GM12891 (cell line): Measurements from ENCODE around the gene ELK1. TPM values are rescaled to one million over a fixed set of nuclear protein-coding genes. Genes with fewer than 3 reads are reported as not detected.
"Not testable (repeated sequence)": the region's sequence is repeated elsewhere in the genome, so short reads cannot be mapped to it uniquely, and the experiment has no call there.

Experiments
- DNase-seq: peaks from one replicate; pipeline ENCODE4 v3.0.0; 2011; ENCODE audit warnings: low spot score; ENCODE audit not compliant: insufficient read length
- FAIRE-seq: peaks from 2 replicates; lab custom pipeline; 2011; peaks lifted over from hg19 to GRCh38; lab: Jason Lieb, UNC
- PAX5 ChIP-seq: IDR thresholded peaks from 2 replicates; pipeline ENCODE4 v1.6.1; 2011; ENCODE audit warnings: low read length, moderate library complexity, mild to moderate bottlenecking; ENCODE audit not compliant: insufficient read depth, severe bottlenecking
- POLR2A ChIP-seq: IDR thresholded peaks from 2 replicates; pipeline ENCODE4 v1.6.1; 2011; ENCODE audit warnings: low read depth, low read length, control low read depth
- POLR2AphosphoS5 ChIP-seq: IDR thresholded peaks from 2 replicates; pipeline ENCODE4 v1.6.1; 2011; ENCODE audit warnings: low read depth, low read length, control low read depth
- POU2F2 ChIP-seq: IDR thresholded peaks from 2 replicates; pipeline ENCODE4 v1.6.1; 2011; ENCODE audit warnings: low read depth, mild to moderate bottlenecking, control low read depth, low read length, moderate library complexity
- SPI1 ChIP-seq: IDR thresholded peaks from 2 replicates; pipeline ENCODE4 v1.6.1; 2011; ENCODE audit warnings: low read depth, low read length, control low read depth
- TAF1 ChIP-seq: IDR thresholded peaks from 2 replicates; pipeline ENCODE4 v1.6.1; 2011; ENCODE audit warnings: low read depth, low read length, control low read depth
- polyA plus RNA-seq: library from polyadenylated mRNA; unstranded; fragments of >200 nt; gene quantifications from one replicate; pipeline ENCODE4 v1.2.1, GENCODE V29; 2012; ENCODE audit warnings: low read depth, missing spikeins, inconsistent platforms; ENCODE audit not compliant: missing spikeins

ELK1 gene
- polyA plus RNA-seq = 51.7 TPM

GRCh38 chrX:47650164-47651042 is at the start of gene ELK1:
Gene ELK1 (minus strand): TSS chrX:47650563. CDS start chrX:47641441, 9,122 bp downstream.
- no peak for FAIRE-seq
- peak; percentile 74 for DNase-seq
- TF ChIP-seq PAX5 (no peak), POLR2A (peak; percentile 65; the same call in 1 of the 2 replicates), TAF1 (peak; percentile 19; the same call in 1 of the 2 replicates), POLR2AphosphoS5 (peak; percentile 70), SPI1 (0 out of 2 replicates have a peak, but pooled peaks have one; percentile 13), POU2F2 (no peak)

GRCh38 chrX:47697181-47697580 is 46.8 kb upstream of the ELK1 start:
- TF ChIP-seq SPI1 (no peak), POU2F2 (no peak), PAX5 (no peak), TAF1 (no peak), POLR2A (no peak), POLR2AphosphoS5 (no peak)
- no peak for DNase-seq
- no peak for FAIRE-seq

GRCh38 chrX:47690175-47690574 is 39.8 kb upstream of the ELK1 start:
- DNase-seq = no peak
- FAIRE-seq = no peak
- TF ChIP-seq POU2F2 (no peak), TAF1 (no peak), POLR2A (no peak), POLR2AphosphoS5 (no peak), SPI1 (no peak), PAX5 (no peak)

GRCh38 chrX:47687263-47687662 is 36.9 kb upstream of the ELK1 start:
- TF ChIP-seq SPI1 (no peak), POLR2A (no peak), POLR2AphosphoS5 (no peak), TAF1 (no peak), POU2F2 (no peak), PAX5 (no peak)
- no peak for FAIRE-seq
- no peak for DNase-seq

- DNase-seq (no peak), FAIRE-seq (no peak)
- TF ChIP-seq SPI1 = no peak
- no peak for TF ChIP-seq POLR2AphosphoS5
- no peak for TF ChIP-seq PAX5
- TF ChIP-seq POU2F2 = no peak
- no peak for TF ChIP-seq POLR2A
- no peak for TF ChIP-seq TAF1
Observed at GRCh38 chrX:47683829-47684205, 33.5 kb upstream of the ELK1 start.

- no peak for DNase-seq
Observed at GRCh38 chrX:47683184-47683828, 32.9 kb upstream of the ELK1 start.

GRCh38 chrX:47675959-47676859 is 25.8 kb upstream of the ELK1 start:
- not testable (repeated sequence) for FAIRE-seq

More at GRCh38 chrX:47683184-47683828, 32.9 kb upstream of the ELK1 start:
- no peak for TF ChIP-seq TAF1
- no peak for TF ChIP-seq SPI1
- TF ChIP-seq POLR2A = no peak
- TF ChIP-seq POLR2AphosphoS5 = no peak
- no peak for TF ChIP-seq POU2F2
- no peak for TF ChIP-seq PAX5
- no peak for FAIRE-seq

GRCh38 chrX:47674776-47675175 is 24.4 kb upstream of the ELK1 start:
- no peak for DNase-seq
- FAIRE-seq = no peak
- TF ChIP-seq POU2F2 = no peak
- no peak for TF ChIP-seq PAX5
- TF ChIP-seq POLR2A = no peak

More at GRCh38 chrX:47675959-47676859, 25.8 kb upstream of the ELK1 start:
- DNase-seq = not testable (repeated sequence)

- not testable (repeated sequence) for DNase-seq, FAIRE-seq
Observed at GRCh38 chrX:47665797-47666196, 15.4 kb upstream of the ELK1 start.
